A673 (cell line): ENCODE measurements around the gene ATE1. TPM values are rescaled to one million over a fixed set of nuclear protein-coding genes. Genes with fewer than 3 reads are reported as not detected.

Source experiments
- BruUV-seq: library from RNA; stranded (reverse); fragments of 400-500 nt; replicated peaks from 2 replicates; lab custom pipeline; 2021; lab: Mats Ljungman, UMichigan
- CTCF ChIA-PET: fragments of 300-600 bp; sonication (Branson Sonifier 250); formaldehyde crosslinking; loops from one replicate; lab custom pipeline; 2022; ENCODE audit warnings: antibody characterized with exemption; lab: Charles Lee
- POLR2A ChIA-PET: fragments of 300-600 bp; sonication (Branson Sonifier 250); formaldehyde crosslinking; loops from one replicate; lab custom pipeline; 2022; ENCODE audit warnings: antibody characterized with exemption; ENCODE audit not compliant: low non-redundant PET; lab: Charles Lee
- DNase-seq: peaks from one replicate; pipeline ENCODE4 v3.0.0-alpha.2; 2015; ENCODE audit warnings: low spot score
- H3K27ac ChIP-seq: fragments of 200-600 bp; sonication (generic); 2 replicates; pipeline ENCODE4 v1.5.1; 2016; ENCODE audit warnings: mixed run types, low read depth, mild to moderate bottlenecking, mixed read lengths, antibody characterized with exemption, low read length; ENCODE audit not compliant: poor library complexity, severe bottlenecking
- H3K27me3 ChIP-seq: fragments of 200-600 bp; sonication (generic); replicated peaks from 2 replicates; pipeline ENCODE4 v1.6.1; 2017; ENCODE audit warnings: mixed run types, low read depth, mild to moderate bottlenecking, mixed read lengths, antibody characterized with exemption, low read length; ENCODE audit not compliant: insufficient read depth, poor library complexity
- H3K36me3 ChIP-seq: fragments of 200-600 bp; sonication (generic); 2 replicates; pipeline ENCODE4 v1.6.1; 2016; ENCODE audit warnings: mixed run types, mild to moderate bottlenecking, mixed read lengths, antibody characterized with exemption, low read length; ENCODE audit not compliant: insufficient read depth, poor library complexity, severe bottlenecking
- H3K4me1 ChIP-seq: fragments of 200-600 bp; sonication (generic); 2 replicates; pipeline ENCODE4 v1.6.1; 2017; ENCODE audit warnings: mixed run types, mild to moderate bottlenecking, mixed read lengths, antibody characterized with exemption, low read length; ENCODE audit not compliant: insufficient read depth, poor library complexity, severe bottlenecking
- H3K4me3 ChIP-seq: fragments of 200-600 bp; sonication (generic); 2 replicates; pipeline ENCODE4 v1.5.1; 2016; ENCODE audit warnings: low read depth, mixed run types, mild to moderate bottlenecking, mixed read lengths, low read length; ENCODE audit not compliant: poor library complexity, severe bottlenecking
- H3K9me3 ChIP-seq: fragments of 200-600 bp; sonication (generic); 2 replicates; pipeline ENCODE4 v1.6.1; 2016; ENCODE audit warnings: mixed run types, low read depth, mild to moderate bottlenecking, mixed read lengths, antibody characterized with exemption, low read length; ENCODE audit not compliant: poor library complexity, severe bottlenecking
- EZH2 ChIP-seq: fragments of 200-600 bp; sonication (generic); IDR thresholded peaks from 2 replicates; pipeline ENCODE4 v1.6.1; 2017; ENCODE audit warnings: borderline replicate concordance, low read depth, mild to moderate bottlenecking, mixed read lengths, antibody characterized with exemption, low read length; ENCODE audit not compliant: poor library complexity, severe bottlenecking
- intact Hi-C: fragments of 100-400 bp; cut with micrococcal nuclease; formaldehyde crosslinking; loops from one replicate; pipeline ENCODE4 v1.10.0; 2022; ENCODE audit not compliant: unreplicated experiment
- total RNA-seq: library from RNA; stranded (reverse); gene quantifications from 2 replicates; pipeline ENCODE4 v1.2.3, GENCODE V29; 2021
- TF ChIP-seq, protein P1 (sequence below): fragments of 300-800, 200-600 bp; sonication (generic); conservative IDR thresholded peaks from 2 replicates; pipeline ENCODE4 v1.5.1; 2017; ENCODE audit warnings: low read depth, mild to moderate bottlenecking, antibody characterized with exemption, low read length, moderate library complexity, mixed read lengths

ATE1 gene
- total RNA-seq, 1 experiment from 2014 or later, result 27.0 TPM

DNA sequence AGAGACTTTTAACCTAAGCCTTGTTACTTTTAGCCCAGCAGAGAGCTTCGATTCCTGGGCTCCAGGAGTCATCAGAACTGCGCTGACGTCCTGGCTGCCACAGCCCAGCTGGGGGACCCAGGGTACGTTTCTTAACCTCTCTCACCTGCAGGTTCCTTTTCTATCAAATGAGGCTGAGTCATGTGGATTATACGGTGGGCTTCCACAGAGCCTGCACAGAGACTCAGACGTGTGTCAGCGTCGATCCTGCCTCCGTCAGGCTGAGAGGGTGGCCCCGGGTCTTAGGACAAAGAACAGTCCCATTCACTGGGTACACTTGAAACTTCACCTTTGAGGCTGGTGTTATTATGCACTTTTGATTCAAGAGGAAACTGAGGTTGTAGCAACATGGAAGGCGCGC, 228.9 kb downstream of the ATE1 start:
- intact Hi-C loops, result no loop called here
- ChIA-PET CTCF (interaction anchor here (0.6 kb wide), 1 partner anchor 1218 kb away, joined by 7 read pairs; no protein-coding TSS in a partner anchor), POLR2A (no interaction called here)
- BruUV-seq, result no TSS peak
- no peak overlapping the region for H3K27ac ChIP-seq
- TF ChIP-seq EZH2, result no peak
- TF ChIP-seq, protein P1, sequence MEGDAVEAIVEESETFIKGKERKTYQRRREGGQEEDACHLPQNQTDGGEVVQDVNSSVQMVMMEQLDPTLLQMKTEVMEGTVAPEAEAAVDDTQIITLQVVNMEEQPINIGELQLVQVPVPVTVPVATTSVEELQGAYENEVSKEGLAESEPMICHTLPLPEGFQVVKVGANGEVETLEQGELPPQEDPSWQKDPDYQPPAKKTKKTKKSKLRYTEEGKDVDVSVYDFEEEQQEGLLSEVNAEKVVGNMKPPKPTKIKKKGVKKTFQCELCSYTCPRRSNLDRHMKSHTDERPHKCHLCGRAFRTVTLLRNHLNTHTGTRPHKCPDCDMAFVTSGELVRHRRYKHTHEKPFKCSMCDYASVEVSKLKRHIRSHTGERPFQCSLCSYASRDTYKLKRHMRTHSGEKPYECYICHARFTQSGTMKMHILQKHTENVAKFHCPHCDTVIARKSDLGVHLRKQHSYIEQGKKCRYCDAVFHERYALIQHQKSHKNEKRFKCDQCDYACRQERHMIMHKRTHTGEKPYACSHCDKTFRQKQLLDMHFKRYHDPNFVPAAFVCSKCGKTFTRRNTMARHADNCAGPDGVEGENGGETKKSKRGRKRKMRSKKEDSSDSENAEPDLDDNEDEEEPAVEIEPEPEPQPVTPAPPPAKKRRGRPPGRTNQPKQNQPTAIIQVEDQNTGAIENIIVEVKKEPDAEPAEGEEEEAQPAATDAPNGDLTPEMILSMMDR, result no peak
- H3K9me3 ChIP-seq, result no peaks in the 10 kb centered on the region
- peaks cover 22% of the 10 kb centered on the region for H3K27me3 ChIP-seq
- H3K4me1 ChIP-seq, result no peaks in the 10 kb centered on the region
- H3K4me3 ChIP-seq, result no peak overlapping the region
- no peaks in the 10 kb centered on the region for H3K36me3 ChIP-seq
- no peak for DNase-seq

DNA sequence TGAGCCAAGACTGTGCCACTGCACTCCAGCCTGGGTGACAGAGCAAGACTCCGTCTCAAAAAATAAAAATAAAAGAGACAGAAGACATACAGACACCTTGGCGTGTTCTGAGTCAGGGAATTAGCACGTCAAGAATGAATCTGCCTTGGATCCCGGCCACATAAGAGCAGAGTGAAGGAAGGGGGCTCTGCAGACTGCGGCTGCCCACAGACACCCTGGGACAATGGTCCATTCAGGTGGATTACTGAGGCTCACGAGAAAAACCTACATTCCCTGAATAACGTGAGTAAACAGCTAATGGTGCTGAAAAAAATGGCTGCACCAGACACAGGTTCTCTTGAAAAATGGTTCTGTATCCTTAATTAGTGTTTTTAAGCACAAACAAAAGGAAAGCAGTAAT, 229.5 kb downstream of the ATE1 start:
- H3K4me3 ChIP-seq, result no peak overlapping the region
- TF ChIP-seq, protein P1, result no peak
- TF ChIP-seq EZH2, result no peak
- no peaks in the 10 kb centered on the region for H3K36me3 ChIP-seq
- H3K27ac ChIP-seq, result no peak overlapping the region
- no peaks in the 10 kb centered on the region for H3K9me3 ChIP-seq
- no peak for DNase-seq
- ChIA-PET CTCF (interaction anchor here (0.6 kb wide), 1 partner anchor 1218 kb away, joined by 7 read pairs; no protein-coding TSS in a partner anchor), POLR2A (no interaction called here)
- peaks cover 27% of the 10 kb centered on the region for H3K27me3 ChIP-seq
- intact Hi-C loops, result no loop called here
- no TSS peak for BruUV-seq
- no peaks in the 10 kb centered on the region for H3K4me1 ChIP-seq

DNA sequence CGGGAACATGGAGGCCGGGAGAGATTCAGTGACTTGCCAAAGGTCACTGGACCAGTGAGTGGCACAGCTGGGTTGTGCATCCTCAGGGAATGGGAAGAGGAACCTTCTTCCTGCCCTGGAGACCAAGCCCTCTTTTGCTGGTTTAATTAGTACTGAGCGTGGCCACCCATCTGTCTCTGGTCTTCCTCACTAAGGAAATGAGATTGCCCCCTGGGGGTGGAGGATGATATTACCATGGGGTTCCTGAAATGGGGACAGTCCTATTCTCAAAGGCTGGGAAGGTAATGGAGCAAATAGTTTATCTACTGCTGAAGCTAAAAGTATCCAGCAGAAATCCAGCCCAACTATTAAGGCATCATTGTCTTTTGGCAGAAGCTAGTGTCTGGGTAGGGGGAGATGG, 231.0 kb downstream of the ATE1 start:
- BruUV-seq, result no TSS peak
- DNase-seq, result peak; percentile 66
- Histone ChIP-seq H3K27me3 (peaks cover 41% of the 10 kb centered on the region), H3K4me1 (no peaks in the 10 kb centered on the region), H3K4me3 (no peak overlapping the region), H3K9me3 (no peaks in the 10 kb centered on the region), H3K36me3 (no peaks in the 10 kb centered on the region), H3K27ac (no peak overlapping the region)
- ChIA-PET POLR2A (no interaction called here), CTCF (interaction anchor here (0.5 kb wide), 1 partner anchor 26 kb away, joined by 4 read pairs; no protein-coding TSS in a partner anchor)
- intact Hi-C loops, result no loop called here
- TF ChIP-seq, protein P1, result peak; percentile 66
- no peak for TF ChIP-seq EZH2
